LNCAP (cell line): ENCODE measurements around the gene SHD.

ENCODE experiments used
- CTCF ChIP-seq: fragments of 450-650 bp; IDR thresholded peaks from 2 replicates; pipeline ENCODE4 v1.5.1; 2017; ENCODE audit warnings: mild to moderate bottlenecking

SHD gene

GRCh38 chr19:4326837-4327251 lies 47.8 kb downstream of the SHD start:
- TF ChIP-seq CTCF = no peak

GRCh38 chr19:4327252-4327876 lies 48.3 kb downstream of the SHD start:
- TF ChIP-seq CTCF = no peak

GRCh38 chr19:4327877-4328242 lies 48.8 kb downstream of the SHD start:
- no peak for TF ChIP-seq CTCF

- TF ChIP-seq CTCF = no peak
Measured at GRCh38 chr19:4328243-4328990, 49.4 kb downstream of the SHD start.

GRCh38 chr19:4329858-4330257 lies 50.8 kb downstream of the SHD start:
- no peak for TF ChIP-seq CTCF

- no peak for TF ChIP-seq CTCF
Measured at GRCh38 chr19:4334929-4335570, 56.0 kb downstream of the SHD start.

GRCh38 chr19:4337906-4338440 lies 58.9 kb downstream of the SHD start:
- TF ChIP-seq CTCF = no peak
